ENCODE data around the gene PABPN1L. TPM values are rescaled to one million over a fixed set of nuclear protein-coding genes. Genes with fewer than 3 reads are reported as not detected.

PABPN1L gene
- total and polyA plus RNA-seq, 2 experiments from 2014 or later: not detected

- no peak for TF ChIP-seq EZH2phosphoT487 (IDR thresholded peaks at IDR 0.05; ENCODE audit: unreplicated experiment)
- no peak for TF ChIP-seq EZH2 (IDR thresholded peaks at IDR 0.05; ENCODE audit: low read depth, unreplicated experiment)
- no peak for TF ChIP-seq STAT1 (IDR thresholded peaks at IDR 0.05; ENCODE audit: unreplicated experiment)
- TF ChIP-seq ETS1 (IDR thresholded peaks at IDR 0.05): no peak
- TF ChIP-seq REST (IDR thresholded peaks at IDR 0.05; ENCODE audit: unreplicated experiment): no peak
- no peak for TF ChIP-seq JUNB (IDR thresholded peaks at IDR 0.05; ENCODE audit: unreplicated experiment)
- TF ChIP-seq ZNF114 (CRISPR knock-in tag; IDR thresholded peaks at IDR 0.05): no peak
- TF ChIP-seq POLR2AphosphoS5 (IDR thresholded peaks at IDR 0.05; ENCODE audit: low read depth): no peak
These were observed 15.8 kb downstream of the PABPN1L start (continued) for GRCh38 chr16:88850531-88851199.

GRCh38 chr16:88848557-88848956 is 17.9 kb downstream of the PABPN1L start:
- Histone ChIP-seq H3F3A (replicated peaks; ENCODE audit: low read depth) (no peaks in the 10 kb centered on the region), H2AFZ (no peak overlapping the region), H3K4me1 (ENCODE audit: insufficient read depth) (no peaks in the 10 kb centered on the region), H4K20me1 (replicated peaks; ENCODE audit: insufficient read depth) (no peaks in the 10 kb centered on the region), H3K27me3 (ENCODE audit: insufficient read depth) (no peaks in the 10 kb centered on the region), H3K9me2 (ENCODE audit: insufficient read depth) (no peaks in the 10 kb centered on the region), H3K36me3 (ENCODE audit: insufficient read depth) (no peaks in the 10 kb centered on the region), H3K79me2 (replicated peaks; ENCODE audit: insufficient read depth) (no peaks in the 10 kb centered on the region), H3K27ac (ENCODE audit: low read depth) (no peak overlapping the region), H3K4me2 (no peak overlapping the region), H3K4me3 (no peak overlapping the region)
- H3K4me1 Mint-ChIP-seq: 0 out of 3 replicates have a peak, but pooled peaks cover 3% of the 10 kb centered on the region
- peaks cover 5% of the 10 kb centered on the region for H3K27me3 Mint-ChIP-seq (ENCODE audit: insufficient read depth, low read depth, poor library complexity)
- peaks cover 12% of the 10 kb centered on the region; the same call in 1 of the 3 replicates for H3K9me3 Mint-ChIP-seq
- DNase-seq (ENCODE audit: low spot score): no peak
- no peak overlapping the region for H3K27ac Mint-ChIP-seq
- no peak overlapping the region for H3K4me3 Mint-ChIP-seq
- no peak for ATAC-seq
- H3K36me3 Mint-ChIP-seq (ENCODE audit: low read depth): peaks cover 22% of the 10 kb centered on the region
- TF ChIP-seq NANOG (IDR thresholded peaks at IDR 0.05; ENCODE audit: borderline replicate concordance) (no peak), ZNF331 (CRISPR knock-in tag; IDR thresholded peaks at IDR 0.05; ENCODE audit: low read depth) (no peak), STAT1 (IDR thresholded peaks at IDR 0.05; ENCODE audit: unreplicated experiment) (no peak), EZH2 (IDR thresholded peaks at IDR 0.05; ENCODE audit: low read depth, unreplicated experiment) (no peak), REST (IDR thresholded peaks at IDR 0.05; ENCODE audit: unreplicated experiment) (no peak), CREB1 (CRISPR knock-in tag; IDR thresholded peaks at IDR 0.05; ENCODE audit: low read depth) (no peak), POLR2AphosphoS5 (IDR thresholded peaks at IDR 0.05; ENCODE audit: low read depth) (no peak), ZNF114 (CRISPR knock-in tag; IDR thresholded peaks at IDR 0.05) (no peak), EZH2phosphoT487 (IDR thresholded peaks at IDR 0.05; ENCODE audit: unreplicated experiment) (no peak), JUNB (IDR thresholded peaks at IDR 0.05; ENCODE audit: unreplicated experiment) (no peak), ETS1 (IDR thresholded peaks at IDR 0.05) (no peak)

Data from GM23338 (cell line).